Cardiac muscle cell (in vitro differentiated cells and primary cell): ENCODE data around the gene MBNL1. TPM values are rescaled to one million over a fixed set of nuclear protein-coding genes. Genes with fewer than 3 reads are reported as not detected.
"Not testable (repeated sequence)": the region's sequence is repeated elsewhere in the genome, so short reads cannot be mapped to it uniquely, and the experiment has no call there.

Experiments
- DNase-seq, 2 donors: peaks; one replicate each; pipeline versions ENCODE4 v3.0.0 to v3.0.0-alpha.2; 2010 to 2017; ENCODE audit warnings: low read depth in 1 of 2, low spot score in 1 of 2
- H3K27ac ChIP-seq: fragments of 200-600 bp; sonication (generic); 2 replicates; pipeline ENCODE4 v1.5.1; 2016
- H3K27me3 ChIP-seq: fragments of 200-600 bp; sonication (generic); 2 replicates; pipeline ENCODE4 v1.6.0; 2016; ENCODE audit warnings: control low read depth
- H3K36me3 ChIP-seq: fragments of 200-600 bp; sonication (generic); 2 replicates; pipeline ENCODE4 v1.5.1; 2016; ENCODE audit warnings: control low read depth
- H3K4me1 ChIP-seq: fragments of 200-600 bp; sonication (generic); 2 replicates; pipeline ENCODE4 v1.8.1; 2017; ENCODE audit warnings: low read depth, mild to moderate bottlenecking, mixed run types
- H3K4me3 ChIP-seq: fragments of 200-600 bp; sonication (generic); 2 replicates; pipeline ENCODE4 v1.5.1; 2016; ENCODE audit warnings: mild to moderate bottlenecking
- H3K9me3 ChIP-seq: fragments of 200-600 bp; sonication (generic); 2 replicates; pipeline ENCODE4 v1.5.1; 2017; ENCODE audit warnings: low read depth, mild to moderate bottlenecking, control low read depth
- CTCF ChIP-seq: IDR thresholded peaks from 2 replicates; pipeline ENCODE4 v1.5.1; 2012; ENCODE audit warnings: low read depth, mild to moderate bottlenecking, low read length
- polyA plus RNA-seq: library from polyadenylated mRNA; unstranded; fragments of >200 nt; fragmentation: Nextera tagmentation; extraction: Ambion mirVana; gene quantifications from 2 replicates; pipeline ENCODE4 v1.2.1, GENCODE V29; 2016
- total RNA-seq: library from RNA; depleted of rRNA; stranded (reverse); fragments of >200 nt; gene quantifications from 2 replicates; pipeline ENCODE4 v1.2.3, GENCODE V29; 2016

Gene MBNL1
- total and polyA plus RNA-seq, 2 experiments from 2014 or later: 18.1 to 75.1 TPM

- TF ChIP-seq CTCF: no peak
- H3K27me3 ChIP-seq: no peaks in the 10 kb centered on the region
- no peaks in the 10 kb centered on the region for H3K9me3 ChIP-seq
- H3K4me3 ChIP-seq: no peak overlapping the region
- H3K36me3 ChIP-seq: no peaks in the 10 kb centered on the region
- H3K4me1 ChIP-seq: peaks cover 48% of the 10 kb centered on the region
- H3K27ac ChIP-seq: no peak overlapping the region
- DNase-seq: no peak
Measured at GRCh38 chr3:152434142-152434541, 165.4 kb downstream of the MBNL1 start.

DNA sequence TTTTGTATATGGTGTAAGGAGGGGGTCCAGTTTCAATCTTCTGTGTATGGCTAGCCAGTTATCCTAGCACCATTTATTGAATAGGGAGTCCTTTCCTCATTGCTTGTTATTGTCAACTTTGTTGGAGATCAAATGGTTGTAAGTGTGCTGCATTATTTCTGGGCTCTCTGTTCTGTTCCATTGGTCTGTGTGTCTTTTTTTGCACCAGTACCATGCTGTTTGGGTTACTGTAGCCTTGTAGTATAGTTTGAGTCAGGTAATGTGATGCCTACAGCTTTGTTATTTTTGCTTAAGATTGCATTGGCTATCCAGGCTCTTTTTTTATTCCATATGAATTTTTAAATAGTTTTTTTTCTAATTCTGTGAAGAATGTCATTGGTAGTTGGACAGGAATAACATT lies 166.5 kb downstream of the MBNL1 start:
- not testable (repeated sequence) for H3K9me3 ChIP-seq, H3K36me3 ChIP-seq, DNase-seq, H3K4me3 ChIP-seq, H3K27ac ChIP-seq, H3K27me3 ChIP-seq
- peaks cover 37% of the 10 kb centered on the region for H3K4me1 ChIP-seq

- Histone ChIP-seq H3K4me1 (peaks cover 20% of the 10 kb centered on the region), H3K27me3 (no peaks in the 10 kb centered on the region), H3K36me3 (no peaks in the 10 kb centered on the region), H3K27ac (no peak overlapping the region), H3K4me3 (no peak overlapping the region), H3K9me3 (no peaks in the 10 kb centered on the region)
- no peak for TF ChIP-seq CTCF
- DNase-seq: no peak
Measured at GRCh38 chr3:152436707-152437590, 168.2 kb downstream of the MBNL1 start.

GRCh38 chr3:152438181-152438580 lies 169.5 kb downstream of the MBNL1 start:
- Histone ChIP-seq H3K9me3 (no peaks in the 10 kb centered on the region), H3K4me1 (peaks cover 25% of the 10 kb centered on the region), H3K36me3 (no peaks in the 10 kb centered on the region), H3K4me3 (no peak overlapping the region), H3K27me3 (no peaks in the 10 kb centered on the region), H3K27ac (no peak overlapping the region)
- TF ChIP-seq CTCF: no peak
- DNase-seq: no peak

- Histone ChIP-seq H3K4me3 (no peak overlapping the region), H3K36me3 (no peaks in the 10 kb centered on the region), H3K4me1 (peaks cover 29% of the 10 kb centered on the region), H3K27ac (no peak overlapping the region), H3K27me3 (no peaks in the 10 kb centered on the region), H3K9me3 (no peaks in the 10 kb centered on the region)
- TF ChIP-seq CTCF: no peak
- no peak for DNase-seq
Measured at GRCh38 chr3:152438706-152439105, 170.0 kb downstream of the MBNL1 start.

- not testable (repeated sequence) for H3K36me3 ChIP-seq, H3K4me3 ChIP-seq, H3K27me3 ChIP-seq, H3K9me3 ChIP-seq, H3K27ac ChIP-seq, DNase-seq
- peaks cover 31% of the 10 kb centered on the region for H3K4me1 ChIP-seq
Measured at GRCh38 chr3:152440243-152440642, 171.5 kb downstream of the MBNL1 start.
